GM12874 (cell line): ENCODE data around the gene C2orf92.

Experiments used
- TF ChIP-seq, protein P1 (sequence below): IDR thresholded peaks from 2 replicates; pipeline ENCODE4 v1.5.1; 2011; ENCODE audit warnings: low read depth, mild to moderate bottlenecking, control low read depth, low read length, moderate library complexity; ENCODE audit not compliant: insufficient read depth

Gene C2orf92

DNA sequence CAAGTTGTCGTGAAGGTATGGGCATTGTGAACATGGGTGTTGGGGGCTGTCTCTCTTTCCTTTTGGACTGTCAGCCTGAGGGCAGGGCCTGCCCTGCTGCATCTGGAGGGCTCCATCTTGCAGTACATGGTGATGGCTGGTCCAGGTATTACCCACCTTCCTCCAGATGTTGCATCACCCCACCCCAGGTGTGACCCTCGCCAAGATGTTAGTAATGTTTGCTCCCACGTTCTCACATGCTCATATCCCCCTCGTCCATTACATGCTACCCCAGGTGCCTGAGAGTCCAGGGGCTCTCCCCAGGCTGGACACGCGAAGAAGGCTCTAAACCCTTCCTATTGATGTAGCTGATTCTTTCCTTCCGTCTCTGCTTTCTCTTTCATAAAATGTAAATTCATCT lies 57.8 kb downstream of the C2orf92 start:
- TF ChIP-seq, protein P1, sequence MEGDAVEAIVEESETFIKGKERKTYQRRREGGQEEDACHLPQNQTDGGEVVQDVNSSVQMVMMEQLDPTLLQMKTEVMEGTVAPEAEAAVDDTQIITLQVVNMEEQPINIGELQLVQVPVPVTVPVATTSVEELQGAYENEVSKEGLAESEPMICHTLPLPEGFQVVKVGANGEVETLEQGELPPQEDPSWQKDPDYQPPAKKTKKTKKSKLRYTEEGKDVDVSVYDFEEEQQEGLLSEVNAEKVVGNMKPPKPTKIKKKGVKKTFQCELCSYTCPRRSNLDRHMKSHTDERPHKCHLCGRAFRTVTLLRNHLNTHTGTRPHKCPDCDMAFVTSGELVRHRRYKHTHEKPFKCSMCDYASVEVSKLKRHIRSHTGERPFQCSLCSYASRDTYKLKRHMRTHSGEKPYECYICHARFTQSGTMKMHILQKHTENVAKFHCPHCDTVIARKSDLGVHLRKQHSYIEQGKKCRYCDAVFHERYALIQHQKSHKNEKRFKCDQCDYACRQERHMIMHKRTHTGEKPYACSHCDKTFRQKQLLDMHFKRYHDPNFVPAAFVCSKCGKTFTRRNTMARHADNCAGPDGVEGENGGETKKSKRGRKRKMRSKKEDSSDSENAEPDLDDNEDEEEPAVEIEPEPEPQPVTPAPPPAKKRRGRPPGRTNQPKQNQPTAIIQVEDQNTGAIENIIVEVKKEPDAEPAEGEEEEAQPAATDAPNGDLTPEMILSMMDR = no peak

DNA sequence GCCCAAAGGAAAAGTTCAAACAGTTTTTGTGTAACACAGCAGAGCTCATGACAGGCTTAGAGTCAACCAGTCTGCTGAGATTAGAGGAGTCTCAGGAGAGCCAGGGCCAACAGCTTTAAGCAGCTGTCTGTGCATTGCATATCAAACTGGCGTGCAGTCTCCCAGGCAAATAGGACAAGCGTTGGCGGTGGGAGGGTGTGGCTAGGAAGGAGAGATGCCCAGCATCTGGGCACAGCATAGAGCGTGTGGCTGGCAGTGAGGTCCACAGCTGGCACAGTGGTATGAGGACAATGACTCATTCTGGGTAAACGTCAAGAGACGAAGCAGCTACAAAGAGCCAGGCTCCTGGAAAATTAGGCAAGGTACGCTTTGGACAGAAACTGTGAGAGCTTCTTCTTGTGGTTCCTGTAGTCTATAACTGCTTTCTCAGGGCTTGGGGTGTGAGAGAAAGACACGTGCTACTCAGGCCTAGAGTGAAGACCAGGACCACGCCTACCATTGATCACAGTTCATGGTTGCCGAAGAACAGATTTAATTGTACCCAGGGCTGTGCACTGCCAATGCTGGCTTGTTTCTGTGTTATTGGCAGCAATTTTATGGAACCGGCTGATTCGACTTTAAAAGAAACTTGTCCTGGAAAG lies 58.7 kb downstream of the C2orf92 start:
- TF ChIP-seq, protein P1 = no peak

- TF ChIP-seq, protein P1 = no peak
Observed at GRCh38 chr2:97730245-97730644, 60.7 kb downstream of the C2orf92 start.

DNA sequence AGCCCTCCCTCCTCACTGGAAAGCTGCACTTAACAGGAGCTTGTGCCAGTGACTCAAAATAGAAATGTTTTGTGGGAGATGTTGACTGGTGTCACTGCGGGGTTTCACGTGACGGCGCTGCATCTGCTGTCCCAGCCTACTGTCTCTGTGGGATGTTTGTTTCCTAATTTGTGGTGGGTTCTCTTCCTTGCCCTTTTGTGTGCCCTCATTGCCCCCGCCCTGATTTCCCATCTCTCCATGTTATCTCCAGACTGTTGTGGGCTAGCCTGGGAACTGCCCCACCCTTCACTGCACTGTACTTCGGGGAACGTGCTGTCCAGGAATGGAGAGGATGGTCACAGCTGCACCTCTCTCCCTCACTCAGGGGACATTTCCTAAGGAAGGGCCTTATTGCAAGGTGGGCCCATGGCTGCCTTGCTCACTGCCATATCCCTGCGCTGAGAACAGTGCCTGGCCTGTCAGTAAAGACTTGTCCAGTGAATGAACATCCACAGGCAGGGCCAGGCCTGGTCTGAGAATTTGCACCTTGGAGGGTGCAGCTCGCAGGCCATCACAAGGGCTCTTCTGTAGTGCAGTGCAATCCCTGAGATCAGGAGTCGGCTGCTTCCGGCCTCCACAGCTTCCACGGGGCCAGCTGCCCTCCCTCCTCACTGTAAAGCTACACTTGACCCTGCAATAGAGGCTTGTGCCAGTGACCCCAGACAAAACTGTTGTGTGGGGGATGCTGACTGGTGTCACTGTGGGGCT lies 61.9 kb downstream of the C2orf92 start:
- TF ChIP-seq, protein P1 = no peak

GRCh38 chr2:97732436-97733340 lies 63.2 kb downstream of the C2orf92 start:
- TF ChIP-seq, protein P1 = no peak

DNA sequence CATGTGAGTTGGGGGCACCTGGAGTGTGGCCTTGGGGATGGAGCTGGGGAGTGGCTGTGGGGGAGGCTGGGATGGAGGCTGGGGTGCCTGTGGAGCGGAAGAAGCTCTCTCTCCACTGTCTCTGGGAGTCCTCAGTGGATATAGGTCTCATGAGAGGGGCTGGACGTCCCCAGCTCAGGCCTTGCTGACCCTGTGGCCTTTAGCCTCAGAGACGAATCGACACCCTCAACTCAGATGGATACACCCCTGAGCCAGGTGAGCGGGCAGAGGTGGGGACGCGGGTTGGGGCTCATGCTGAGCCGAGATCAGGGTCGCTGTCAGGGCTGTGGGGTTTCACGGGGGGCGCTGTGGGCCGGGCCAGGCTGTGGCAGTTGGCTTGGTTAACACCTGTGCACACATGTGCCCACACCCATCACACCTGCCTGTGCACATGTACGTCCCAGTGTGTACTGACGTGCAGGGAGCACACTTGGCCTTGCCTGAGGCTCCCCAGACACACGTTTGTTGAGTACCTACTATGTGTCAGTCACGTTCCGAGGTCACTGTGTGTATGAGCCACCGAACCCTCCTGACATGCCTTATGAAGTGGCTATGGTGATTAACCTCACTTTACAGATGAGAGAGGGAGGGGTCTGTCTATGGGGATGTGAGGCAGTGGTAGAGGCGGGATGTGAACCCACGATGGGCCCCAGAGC lies 64.0 kb downstream of the C2orf92 start:
- TF ChIP-seq, protein P1 = no peak
